Right ventricle myocardium superior (tissue), 1 donor: ENCODE results near the gene IQSEC3. TPM values are rescaled to one million over a fixed set of nuclear protein-coding genes. Genes with fewer than 3 reads are reported as not detected.

ENCODE experiments used
- ATAC-seq: fragments of 200-7000 bp; cut with Tn5 transposase; one replicate; pipeline ENCODE4 v1.9.1; 2020; ENCODE audit warnings: mild to moderate bottlenecking; ENCODE audit not compliant: poor library complexity
- DNase-seq: peaks from one replicate; pipeline ENCODE4 v3.0.0-alpha.2; 2020
- intact Hi-C: fragments of 100-400 bp; cut with DNase I; formaldehyde crosslinking; loops from one replicate; pipeline ENCODE4 v1.11.2; 2022
- total RNA-seq: library from RNA; stranded (reverse); fragmentation: NEBNext Ultra II Directional; extraction: Animal tissue kit (Norgen Biotek cat#: 25700); gene quantifications from one replicate; pipeline ENCODE4 v1.2.1, GENCODE V29; 2021
- donor health status: DM: no; HTN: yes; CAD: no; lungs with severe emphysema.

IQSEC3 gene
- total RNA-seq, 1 donor from 2014 or later = 1.5 TPM

- intact Hi-C loops = no loop called here
- DNase-seq (no peak), ATAC-seq (no peak)
These were observed 36.3 kb downstream of the IQSEC3 start for GRCh38 chr12:102879-103168.

- DNase-seq = no peak
- ATAC-seq = no peak
- intact Hi-C loops = no loop called here
These were observed 36.8 kb downstream of the IQSEC3 start for GRCh38 chr12:103169-103981.

- DNase-seq (no peak), ATAC-seq (no peak)
- intact Hi-C loops = no loop called here
These were observed 38.0 kb downstream of the IQSEC3 start for GRCh38 chr12:104551-105081.

GRCh38 chr12:105696-106095 is 39.1 kb downstream of the IQSEC3 start:
- DNase-seq (no peak), ATAC-seq (no peak)
- intact Hi-C loops = no loop called here

GRCh38 chr12:106118-106591 is 39.6 kb downstream of the IQSEC3 start:
- DNase-seq = no peak
- no peak for ATAC-seq
- intact Hi-C loops = no loop called here

- ATAC-seq = peak; percentile 59
- intact Hi-C loops = no loop called here
- peak; percentile 78 for DNase-seq
These were observed 42.0 kb downstream of the IQSEC3 start for GRCh38 chr12:108594-108993.

- ATAC-seq = no peak
- no peak for DNase-seq
- intact Hi-C loops = no loop called here
These were observed 42.9 kb downstream of the IQSEC3 start for GRCh38 chr12:109446-109845.

- intact Hi-C loops = no loop called here
- ATAC-seq = no peak
- DNase-seq = no peak
These were observed 43.3 kb downstream of the IQSEC3 start for GRCh38 chr12:109872-110271.

GRCh38 chr12:111699-112493 is 45.3 kb downstream of the IQSEC3 start:
- intact Hi-C loops = no loop called here
- peak; percentile 41 for ATAC-seq
- no peak for DNase-seq

GRCh38 chr12:113347-113746 is 46.8 kb downstream of the IQSEC3 start:
- ATAC-seq = no peak

GRCh38 chr12:114626-115211 is 48.2 kb downstream of the IQSEC3 start:
- intact Hi-C loops = no loop called here
- ATAC-seq = no peak

More at GRCh38 chr12:113347-113746, 46.8 kb downstream of the IQSEC3 start:
- intact Hi-C loops = no loop called here
- DNase-seq = no peak

GRCh38 chr12:115518-115917 is 49.0 kb downstream of the IQSEC3 start:
- intact Hi-C loops = no loop called here
- DNase-seq (no peak), ATAC-seq (no peak)

More at GRCh38 chr12:114626-115211, 48.2 kb downstream of the IQSEC3 start:
- no peak for DNase-seq

GRCh38 chr12:115960-116915 is 49.7 kb downstream of the IQSEC3 start:
- no peak for DNase-seq
- intact Hi-C loops = no loop called here

GRCh38 chr12:117311-117710 is 50.7 kb downstream of the IQSEC3 start:
- intact Hi-C loops = no loop called here
- no peak for DNase-seq
- no peak for ATAC-seq

More at GRCh38 chr12:115960-116915, 49.7 kb downstream of the IQSEC3 start:
- ATAC-seq = no peak

GRCh38 chr12:117816-118345 is 51.3 kb downstream of the IQSEC3 start:
- no peak for ATAC-seq
- DNase-seq = no peak
- intact Hi-C loops = no loop called here

- DNase-seq = no peak
- intact Hi-C loops = no loop called here
These were observed 52.0 kb downstream of the IQSEC3 start for GRCh38 chr12:118591-118990.

GRCh38 chr12:120951-121350 is 54.4 kb downstream of the IQSEC3 start:
- ATAC-seq = no peak
- intact Hi-C loops = no loop called here
- DNase-seq = no peak

More at GRCh38 chr12:118591-118990, 52.0 kb downstream of the IQSEC3 start:
- ATAC-seq = no peak

GRCh38 chr12:121647-122046 is 55.1 kb downstream of the IQSEC3 start:
- ATAC-seq = no peak
- intact Hi-C loops = no loop called here
- DNase-seq = no peak
